B cell (primary cell): Measurements from ENCODE around the gene NUP93. TPM values are rescaled to one million over a fixed set of nuclear protein-coding genes. Genes with fewer than 3 reads are reported as not detected.
"Not testable (repeated sequence)": the region's sequence is repeated elsewhere in the genome, so short reads cannot be mapped to it uniquely, and the experiment has no call there.

ENCODE experiments used
- ATAC-seq: fragments of 200-7000 bp; cut with Tn5 transposase; one replicate; pipeline ENCODE4 v1.10.0; 2021; ENCODE audit warnings: low read depth, mild to moderate bottlenecking, moderate number of reproducible peaks, moderate library complexity
- CTCF ChIA-PET: fragments of 350-600 bp; sonication (Branson Sonifier 250); formaldehyde crosslinking; loops from one replicate; lab custom pipeline; 2021; ENCODE audit warnings: antibody characterized with exemption, inconsistent platforms; lab: Charles Lee
- POLR2A ChIA-PET: fragments of 350-600 bp; sonication (Branson Sonifier 250); formaldehyde crosslinking; loops from one replicate; lab custom pipeline; 2021; ENCODE audit warnings: antibody characterized with exemption; lab: Charles Lee
- DNase-seq: peaks from one replicate; pipeline ENCODE4 v3.0.0; 2013
- H2AFZ ChIP-seq: 2 replicates; pipeline ENCODE4 v1.6.1; 2012; ENCODE audit warnings: mild to moderate bottlenecking, low read depth, low read length; ENCODE audit not compliant: insufficient read depth, poor library complexity, severe bottlenecking
- H3K27ac ChIP-seq, 2 donors: 1 replicate in 1 of 2; 2 replicates in 1 of 2; pipeline ENCODE4 v1.5.1; 2012 to 2013; ENCODE audit warnings: low read length in 2 of 2, mild to moderate bottlenecking in 2 of 2, moderate library complexity in 1 of 2
- H3K27me3 ChIP-seq, 4 experiments: fragments of 200-600 bp in 1 of 4; sonication (generic) in 1 of 4; replicated peaks in 1 of 4; 1 replicate in 2 of 4; 2 replicates in 2 of 4; pipeline versions ENCODE4 v1.6.1 to v1.7.0; 2013 to 2016; ENCODE audit warnings: low read length in 3 of 4, mild to moderate bottlenecking in 2 of 4, mixed read lengths in 1 of 4, moderate library complexity in 1 of 4; ENCODE audit not compliant: insufficient read depth in 4 of 4, control insufficient read depth in 3 of 4; ENCODE audit errors: control extremely low read depth in 1 of 4
- H3K36me3 ChIP-seq, 2 experiments: replicated peaks in 1 of 2; 1 replicate in 1 of 2; 2 replicates in 1 of 2; pipeline versions ENCODE4 v1.6.1 to v1.7.1; 2013; ENCODE audit warnings: low read length in 1 of 2; ENCODE audit not compliant: insufficient read depth in 2 of 2, control insufficient read depth in 1 of 2; ENCODE audit errors: control extremely low read depth in 1 of 2, extremely low read depth in 1 of 2
- H3K4me1 ChIP-seq, 2 donors: fragments of 200-600 bp in 1 of 2; sonication (generic) in 1 of 2; 1 replicate in 1 of 2; 2 replicates in 1 of 2; pipeline versions ENCODE4 v1.5.1 to v1.6.1; 2013 to 2017; ENCODE audit warnings: low read length in 2 of 2; ENCODE audit not compliant: control insufficient read depth in 2 of 2, insufficient read depth in 2 of 2
- H3K4me2 ChIP-seq: replicated peaks from 2 replicates; pipeline ENCODE3; 2012; ENCODE audit warnings: mild to moderate bottlenecking, low read depth, low read length; ENCODE audit not compliant: poor library complexity, severe bottlenecking
- H3K4me3 ChIP-seq, 5 experiments: fragments of 200-600 bp in 1 of 5; sonication (generic) in 1 of 5; 1 replicate in 3 of 5; 2 replicates in 2 of 5; pipeline versions ENCODE4 v1.5.1 to v1.7.0; 2011 to 2016; ENCODE audit warnings: low read length in 4 of 5, mild to moderate bottlenecking in 4 of 5, low read depth in 2 of 5, control low read depth in 1 of 5, moderate library complexity in 1 of 5; ENCODE audit not compliant: insufficient read depth in 1 of 5; ENCODE audit errors: control extremely low read depth in 1 of 5, extremely low read depth in 1 of 5
- H3K79me2 ChIP-seq: fragments of 200-600 bp; sonication (generic); one replicate; pipeline ENCODE4 v1.6.0; 2016; ENCODE audit warnings: low read length; ENCODE audit not compliant: control insufficient read depth, insufficient read depth
- H3K9ac ChIP-seq: fragments of 200-600 bp; sonication (generic); 2 replicates; pipeline ENCODE4 v1.6.1; 2017; ENCODE audit warnings: mild to moderate bottlenecking, low read length, moderate library complexity
- H3K9me3 ChIP-seq, 3 donors: one replicate each; pipeline versions ENCODE4 v1.6.1 to v1.7.1; 2013; ENCODE audit warnings: low read length in 2 of 3; ENCODE audit not compliant: control insufficient read depth in 2 of 3, insufficient read depth in 1 of 3; ENCODE audit errors: control extremely low read depth in 1 of 3
- H4K20me1 ChIP-seq: 2 replicates; pipeline ENCODE4 v1.6.0; 2012; ENCODE audit warnings: mild to moderate bottlenecking, low read length; ENCODE audit not compliant: insufficient read depth, control insufficient read depth, poor library complexity, severe bottlenecking
- H3K27ac Mint-ChIP-seq: one replicate; pipeline ENCODE4 v1.8.0; 2021; ENCODE audit warnings: mixed read lengths
- H3K27me3 Mint-ChIP-seq: one replicate; pipeline ENCODE4 v1.8.0; 2021; ENCODE audit warnings: mixed read lengths
- H3K4me1 Mint-ChIP-seq: one replicate; pipeline ENCODE4 v1.8.0; 2021; ENCODE audit warnings: mixed read lengths
- H3K4me3 Mint-ChIP-seq: one replicate; pipeline ENCODE4 v1.8.0; 2021; ENCODE audit warnings: mixed read lengths
- H3K9me3 Mint-ChIP-seq: one replicate; pipeline ENCODE4 v1.8.0; 2022; ENCODE audit warnings: mixed read lengths; ENCODE audit not compliant: insufficient read depth
- EZH2 ChIP-seq: IDR thresholded peaks from 2 replicates; pipeline ENCODE4 v1.6.1; 2012; ENCODE audit warnings: borderline replicate concordance, low read depth, mild to moderate bottlenecking, moderate library complexity, low read length; ENCODE audit not compliant: insufficient read depth, poor library complexity, severe bottlenecking
- WGBS: methylation state at CpG from one replicate; pipeline ENCODE4 v1.1.5; 2013; ENCODE audit warnings: missing lambda C conversion rate; ENCODE audit not compliant: insufficient coverage; 5-methylcytosine and 5-hydroxymethylcytosine counted together
- intact Hi-C: fragments of 100-400 bp; cut with micrococcal nuclease; formaldehyde crosslinking; loops from one replicate; pipeline ENCODE4 v1.10.0; 2022
- polyA plus RNA-seq: library from polyadenylated mRNA; depleted of rRNA; stranded (reverse); fragments of >200 nt; gene quantifications from 2 replicates; pipeline ENCODE4 v1.2.3, GENCODE V29; 2012
- total RNA-seq, 2 donors: library from RNA; stranded (reverse); fragments of 120-200 nt in 1 of 2; gene quantifications; 1 replicate in 1 of 2; 2 replicates in 1 of 2; pipeline versions ENCODE4 v1.2.3 to v1.2.4, GENCODE V29; 2013 to 2022
- TF ChIP-seq, protein P1 (sequence below): fragments of 200-600 bp; IDR thresholded peaks from one replicate; pipeline ENCODE4 v1.8.0; 2022; ENCODE audit warnings: antibody characterized with exemption, mild to moderate bottlenecking

Gene NUP93
- total and polyA plus RNA-seq, 2 donors (not counting 1 experiment from before 2014, with no cell fraction given), result 23.6 to 64.6 TPM

DNA sequence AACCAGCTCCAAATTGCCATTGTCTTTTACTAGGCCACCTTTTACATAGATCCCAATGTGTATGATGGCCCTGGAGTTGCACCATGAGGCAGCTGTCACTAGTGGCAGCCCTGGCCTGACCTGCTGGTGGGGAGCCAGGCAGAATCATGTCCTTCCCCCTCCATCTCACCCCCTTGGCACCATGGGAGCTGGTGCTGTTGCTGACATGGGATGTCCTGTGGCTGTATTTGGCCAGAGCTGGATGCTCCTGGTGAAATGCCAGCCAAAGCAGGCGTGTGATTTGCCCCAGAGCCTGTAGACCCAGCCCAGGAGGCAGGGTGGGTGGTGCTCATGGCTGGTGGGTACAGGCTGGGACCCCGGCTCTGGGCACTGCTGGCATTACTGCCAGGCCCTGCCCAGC, 153.7 kb downstream of the NUP93 start:
- Mint-ChIP-seq H3K4me1 (peaks cover 5% of the 10 kb centered on the region), H3K27me3 (no peaks in the 10 kb centered on the region), H3K4me3 (no peak overlapping the region), H3K9me3 (no peaks in the 10 kb centered on the region), H3K27ac (no peak overlapping the region)
- peaks cover 0 to 8% of the 10 kb centered on the region in 2 donors for H3K4me1 ChIP-seq
- CTCF ChIA-PET, result interaction anchor here (0.7 to 1.9 kb wide), 4 partner anchors 14 to 352 kb away, joined by 3 to 5 read pairs (median 4); no protein-coding TSS in a partner anchor
- H3K79me2 ChIP-seq, result no peaks in the 10 kb centered on the region
- ATAC-seq (no peak), DNase-seq (no peak)
- 80% methylated on average over 2 of the region's 2 CpGs for WGBS
- H3K9me3 ChIP-seq, result no peaks in the 10 kb centered on the region
- POLR2A ChIA-PET, result interaction anchor here (1.8 kb wide), 1 partner anchor 28 kb away, joined by 5 read pairs; no protein-coding TSS in a partner anchor
- no peak overlapping the region for H2AFZ ChIP-seq
- no peak overlapping the region for H3K4me2 ChIP-seq
- H3K9ac ChIP-seq, result no peak overlapping the region
- TF ChIP-seq, protein P1, sequence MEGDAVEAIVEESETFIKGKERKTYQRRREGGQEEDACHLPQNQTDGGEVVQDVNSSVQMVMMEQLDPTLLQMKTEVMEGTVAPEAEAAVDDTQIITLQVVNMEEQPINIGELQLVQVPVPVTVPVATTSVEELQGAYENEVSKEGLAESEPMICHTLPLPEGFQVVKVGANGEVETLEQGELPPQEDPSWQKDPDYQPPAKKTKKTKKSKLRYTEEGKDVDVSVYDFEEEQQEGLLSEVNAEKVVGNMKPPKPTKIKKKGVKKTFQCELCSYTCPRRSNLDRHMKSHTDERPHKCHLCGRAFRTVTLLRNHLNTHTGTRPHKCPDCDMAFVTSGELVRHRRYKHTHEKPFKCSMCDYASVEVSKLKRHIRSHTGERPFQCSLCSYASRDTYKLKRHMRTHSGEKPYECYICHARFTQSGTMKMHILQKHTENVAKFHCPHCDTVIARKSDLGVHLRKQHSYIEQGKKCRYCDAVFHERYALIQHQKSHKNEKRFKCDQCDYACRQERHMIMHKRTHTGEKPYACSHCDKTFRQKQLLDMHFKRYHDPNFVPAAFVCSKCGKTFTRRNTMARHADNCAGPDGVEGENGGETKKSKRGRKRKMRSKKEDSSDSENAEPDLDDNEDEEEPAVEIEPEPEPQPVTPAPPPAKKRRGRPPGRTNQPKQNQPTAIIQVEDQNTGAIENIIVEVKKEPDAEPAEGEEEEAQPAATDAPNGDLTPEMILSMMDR, result no peak
- TF ChIP-seq EZH2, result no peak
- H3K4me3 ChIP-seq, result no peak overlapping the region
- H4K20me1 ChIP-seq, result no peaks in the 10 kb centered on the region
- H3K36me3 ChIP-seq, result no peaks in the 10 kb centered on the region
- no peaks in the 10 kb centered on the region for H3K27me3 ChIP-seq
- intact Hi-C loops, result no loop called here
- H3K27ac ChIP-seq, result no peak overlapping the region

DNA sequence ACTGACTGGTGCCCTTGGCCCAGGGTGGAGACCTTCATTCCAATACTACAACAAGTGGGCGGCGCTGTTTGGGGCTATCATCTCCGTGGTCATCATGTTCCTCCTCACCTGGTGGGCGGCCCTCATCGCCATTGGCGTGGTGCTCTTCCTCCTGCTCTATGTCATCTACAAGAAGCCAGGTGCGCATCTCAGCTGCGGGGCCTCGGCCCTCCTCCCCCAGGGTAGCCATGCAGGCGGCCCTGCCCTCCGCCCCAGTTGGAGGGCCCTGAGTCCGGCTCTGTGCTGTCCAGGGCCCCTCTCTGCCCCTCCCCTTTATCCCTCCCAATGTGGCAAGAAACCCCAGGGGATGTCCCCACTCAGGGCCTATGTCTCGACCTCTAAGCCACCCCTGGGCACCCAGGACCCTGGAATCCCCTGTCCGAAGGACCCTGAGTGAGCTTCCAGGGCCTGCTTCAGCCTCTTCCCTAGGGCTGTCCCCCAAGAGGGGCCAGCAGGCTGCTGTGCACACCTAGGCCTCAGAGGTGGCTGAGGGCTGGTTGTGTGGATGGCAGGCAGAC, 154.2 kb downstream of the NUP93 start:
- no peaks in the 10 kb centered on the region for H3K36me3 ChIP-seq
- peaks cover 5 to 13% of the 10 kb centered on the region in 2 donors for H3K4me1 ChIP-seq
- no peaks in the 10 kb centered on the region for H3K9me3 Mint-ChIP-seq
- DNase-seq, result no peak
- no peak overlapping the region for H3K27ac ChIP-seq
- no peak overlapping the region for H2AFZ ChIP-seq
- TF ChIP-seq EZH2, result no peak
- TF ChIP-seq, protein P1, result no peak
- no peaks in the 10 kb centered on the region for H3K27me3 ChIP-seq
- H3K9ac ChIP-seq, result no peak overlapping the region
- H3K4me1 Mint-ChIP-seq, result peaks cover 11% of the 10 kb centered on the region
- no peak for ATAC-seq
- no peak overlapping the region for H3K4me3 ChIP-seq
- H3K27ac Mint-ChIP-seq, result no peak overlapping the region
- H3K4me3 Mint-ChIP-seq, result no peak overlapping the region
- POLR2A ChIA-PET, result interaction anchor here (0.9 to 1.8 kb wide), 2 partner anchors 9 to 27 kb away, joined by 4 to 5 read pairs; no protein-coding TSS in a partner anchor
- H3K9me3 ChIP-seq, result no peaks in the 10 kb centered on the region
- H4K20me1 ChIP-seq, result no peaks in the 10 kb centered on the region
- no peaks in the 10 kb centered on the region for H3K79me2 ChIP-seq
- H3K4me2 ChIP-seq, result no peak overlapping the region
- CTCF ChIA-PET, result interaction anchor here (1.2 to 1.9 kb wide), 3 partner anchors 14 to 17 kb away, joined by 3 to 5 read pairs (median 4); no protein-coding TSS in a partner anchor
- 95% methylated on average over 14 of the region's 14 CpGs for WGBS
- intact Hi-C loops, result no loop called here
- H3K27me3 Mint-ChIP-seq, result no peaks in the 10 kb centered on the region

DNA sequence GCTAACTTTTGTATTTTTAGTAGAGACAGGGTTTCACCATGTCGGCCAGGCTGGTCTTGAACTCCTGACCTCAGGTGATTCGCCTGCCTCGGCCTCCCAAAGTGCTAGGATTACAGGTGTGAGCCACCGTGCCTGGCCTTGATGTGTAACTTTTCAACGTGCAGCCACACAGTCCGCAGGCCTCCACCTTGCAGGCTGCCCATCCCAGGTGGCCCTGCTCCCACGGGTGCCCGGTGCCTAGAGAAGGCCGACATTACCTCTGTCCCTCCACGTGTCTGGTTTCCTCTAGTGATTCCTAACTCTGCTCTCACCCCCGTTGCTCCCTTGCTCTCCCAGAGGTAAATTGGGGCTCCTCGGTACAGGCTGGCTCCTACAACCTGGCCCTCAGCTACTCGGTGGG, 155.0 kb downstream of the NUP93 start:
- CTCF ChIA-PET, result interaction anchor here (1.0 kb wide), 1 partner anchor 10 kb away, joined by 3 read pairs; no protein-coding TSS in a partner anchor
- not testable (repeated sequence) for H3K27ac ChIP-seq

More for the DNA sequence above, 155.0 kb downstream of the NUP93 start:
- H3K4me3 Mint-ChIP-seq, ATAC-seq, H3K27ac Mint-ChIP-seq, H2AFZ ChIP-seq, intact Hi-C loops, H3K27me3 ChIP-seq, DNase-seq, H4K20me1 ChIP-seq, H3K9me3 ChIP-seq, H3K36me3 ChIP-seq, H3K27me3 Mint-ChIP-seq, H3K9me3 Mint-ChIP-seq, H3K4me3 ChIP-seq, H3K79me2 ChIP-seq, H3K9ac ChIP-seq, H3K4me2 ChIP-seq: not testable (repeated sequence)
- 96% methylated on average over 13 of the region's 13 CpGs for WGBS
- peaks cover 6 to 18% of the 10 kb centered on the region in 2 donors for H3K4me1 ChIP-seq
- POLR2A ChIA-PET, result interaction anchor here (0.9 kb wide), 1 partner anchor 10 kb away, joined by 4 read pairs; no protein-coding TSS in a partner anchor
- peaks cover 17% of the 10 kb centered on the region for H3K4me1 Mint-ChIP-seq
